AG09319 (cell line): ENCODE measurements around the gene FUNDC2.
A peak's percentile ranks its signal among the peaks of the same experiment; 100 is the strongest.

Experiments
- DNase-seq: peaks from one replicate; pipeline ENCODE4 v3.0.0-alpha.2; 2010; ENCODE audit warnings: low read depth; ENCODE audit errors: extremely low read depth
- TF ChIP-seq, protein P1 (sequence below): IDR thresholded peaks from 2 replicates; pipeline ENCODE4 v1.5.1; 2011; ENCODE audit warnings: low read depth, mild to moderate bottlenecking, inconsistent platforms, low read length, moderate library complexity

The FUNDC2 gene

DNA sequence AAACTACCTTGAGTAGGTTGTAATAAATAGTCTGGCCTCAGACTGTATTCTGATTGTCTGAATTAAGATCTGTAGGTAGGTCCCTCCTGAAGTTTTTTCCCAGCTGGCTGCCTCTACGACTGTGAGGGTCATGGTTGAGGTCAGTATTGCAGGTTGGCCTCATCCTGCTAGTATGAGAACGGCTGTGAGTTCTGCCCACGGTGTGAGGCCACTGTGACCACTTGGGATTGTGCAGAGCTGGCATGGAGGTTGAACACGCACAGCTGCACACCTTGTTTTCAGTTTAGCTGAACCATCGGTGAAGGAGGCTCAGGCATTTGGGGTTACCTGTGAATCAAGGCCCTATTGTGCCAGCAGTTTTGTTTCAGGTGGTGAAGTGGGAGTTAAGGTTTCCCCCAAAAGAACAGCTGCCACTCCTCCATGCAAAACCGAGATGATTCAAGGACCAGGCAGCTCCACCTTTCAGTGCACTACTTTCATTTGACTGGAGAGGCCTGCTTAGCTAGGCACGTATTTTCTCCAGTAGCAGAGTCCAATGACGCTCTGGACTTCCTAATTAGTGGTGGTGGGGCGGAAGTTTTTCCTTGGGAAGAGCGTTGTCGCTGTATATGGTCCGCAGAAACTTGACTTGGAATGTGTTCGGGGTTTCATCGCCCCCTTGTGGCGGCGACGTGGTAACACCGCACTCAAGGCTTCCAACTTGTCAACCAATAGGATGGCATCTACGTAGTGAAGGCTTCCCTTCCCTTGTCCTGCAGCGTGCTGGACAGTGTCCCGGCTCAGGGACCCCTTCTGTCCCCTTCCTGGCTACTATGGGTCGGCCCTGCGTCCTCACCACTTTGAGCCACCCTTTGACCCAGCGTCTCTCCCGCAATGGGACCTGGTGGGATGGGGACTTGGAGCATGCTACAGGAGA lies 30.5 kb downstream of the FUNDC2 start:
- peak; percentile 30 for DNase-seq
- TF ChIP-seq, protein P1, sequence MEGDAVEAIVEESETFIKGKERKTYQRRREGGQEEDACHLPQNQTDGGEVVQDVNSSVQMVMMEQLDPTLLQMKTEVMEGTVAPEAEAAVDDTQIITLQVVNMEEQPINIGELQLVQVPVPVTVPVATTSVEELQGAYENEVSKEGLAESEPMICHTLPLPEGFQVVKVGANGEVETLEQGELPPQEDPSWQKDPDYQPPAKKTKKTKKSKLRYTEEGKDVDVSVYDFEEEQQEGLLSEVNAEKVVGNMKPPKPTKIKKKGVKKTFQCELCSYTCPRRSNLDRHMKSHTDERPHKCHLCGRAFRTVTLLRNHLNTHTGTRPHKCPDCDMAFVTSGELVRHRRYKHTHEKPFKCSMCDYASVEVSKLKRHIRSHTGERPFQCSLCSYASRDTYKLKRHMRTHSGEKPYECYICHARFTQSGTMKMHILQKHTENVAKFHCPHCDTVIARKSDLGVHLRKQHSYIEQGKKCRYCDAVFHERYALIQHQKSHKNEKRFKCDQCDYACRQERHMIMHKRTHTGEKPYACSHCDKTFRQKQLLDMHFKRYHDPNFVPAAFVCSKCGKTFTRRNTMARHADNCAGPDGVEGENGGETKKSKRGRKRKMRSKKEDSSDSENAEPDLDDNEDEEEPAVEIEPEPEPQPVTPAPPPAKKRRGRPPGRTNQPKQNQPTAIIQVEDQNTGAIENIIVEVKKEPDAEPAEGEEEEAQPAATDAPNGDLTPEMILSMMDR, result peak; percentile 67

DNA sequence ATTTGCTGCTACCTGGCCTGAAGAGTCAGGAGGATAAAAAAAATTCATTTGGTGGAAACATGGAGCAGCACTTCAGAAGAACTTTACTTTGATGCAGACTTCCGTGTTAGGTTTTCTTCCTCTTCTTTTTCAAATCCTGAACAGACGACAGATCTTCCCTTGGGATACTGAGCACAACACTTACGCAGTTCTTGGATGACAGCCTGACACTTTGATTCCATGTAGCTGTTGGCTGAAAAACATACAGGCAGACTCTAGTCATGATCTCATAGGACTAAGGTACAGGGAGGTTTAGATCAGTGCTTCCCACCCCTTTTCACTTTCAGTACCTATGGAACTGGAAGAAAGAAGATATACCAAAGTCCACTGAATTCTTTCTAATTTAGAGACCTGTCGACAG lies 35.1 kb downstream of the FUNDC2 start:
- DNase-seq, result no peak
- TF ChIP-seq, protein P1, result no peak

- TF ChIP-seq, protein P1, result no peak
- no peak for DNase-seq
Observed at GRCh38 chrX:155065035-155065734, 38.5 kb downstream of the FUNDC2 start.

DNA sequence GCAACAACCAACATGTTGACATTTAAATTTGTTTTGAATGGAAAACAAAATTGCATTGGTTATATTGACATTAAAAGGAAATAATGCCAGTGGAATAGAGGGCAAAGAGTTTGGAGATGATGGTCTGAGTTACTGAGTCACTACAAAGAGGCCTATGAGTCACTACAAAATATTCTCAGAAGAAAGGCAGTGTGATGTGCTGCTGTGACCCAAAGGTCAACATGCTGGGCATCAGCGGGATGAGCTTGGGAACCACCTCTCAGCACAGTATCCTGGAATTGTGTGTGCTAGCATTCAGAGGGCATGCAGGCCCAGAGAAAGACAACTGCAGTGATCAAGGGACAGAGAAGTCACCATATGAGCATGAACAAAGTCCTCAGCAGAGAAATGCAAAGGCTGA lies 41.5 kb downstream of the FUNDC2 start:
- no peak for DNase-seq
- TF ChIP-seq, protein P1, result no peak

- TF ChIP-seq, protein P1, result no peak
- DNase-seq, result no peak
Observed at GRCh38 chrX:155069414-155069813, 42.8 kb downstream of the FUNDC2 start.

DNA sequence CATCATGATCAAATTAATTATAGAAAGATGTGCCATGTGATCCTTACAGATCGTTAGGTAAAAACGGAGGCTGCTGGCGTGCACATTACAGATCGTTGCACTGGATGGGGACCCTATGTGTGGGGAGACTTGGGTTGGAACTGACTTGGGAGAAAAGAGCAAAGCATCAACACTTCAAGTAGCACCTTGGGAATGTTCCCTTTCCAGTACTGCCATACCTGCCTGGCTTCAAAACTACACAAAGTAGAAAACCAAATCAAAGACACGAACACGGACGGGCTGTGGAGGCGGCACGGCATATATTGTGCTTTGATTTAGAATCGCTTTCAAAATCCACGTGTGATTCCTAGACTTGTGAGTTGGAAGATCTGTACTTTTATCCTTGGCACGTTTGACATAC lies 43.4 kb downstream of the FUNDC2 start:
- DNase-seq, result no peak
- TF ChIP-seq, protein P1, result no peak

GRCh38 chrX:155070663-155070974 lies 44.0 kb downstream of the FUNDC2 start:
- DNase-seq, result no peak
- TF ChIP-seq, protein P1, result no peak
